HG02943 (cell line): ENCODE data around the gene RAB41.
"Not testable (repeated sequence)": the region's sequence is repeated elsewhere in the genome, so short reads cannot be mapped to it uniquely, and the experiment has no call there.

Experiments
- ATAC-seq: cut with Tn5 transposase; IDR thresholded peaks from one replicate; pipeline ENCODE4 v1.9.1; 2021; ENCODE audit warnings: mild to moderate bottlenecking, low read depth, moderate library complexity; ENCODE audit not compliant: unreplicated experiment

Gene RAB41

DNA sequence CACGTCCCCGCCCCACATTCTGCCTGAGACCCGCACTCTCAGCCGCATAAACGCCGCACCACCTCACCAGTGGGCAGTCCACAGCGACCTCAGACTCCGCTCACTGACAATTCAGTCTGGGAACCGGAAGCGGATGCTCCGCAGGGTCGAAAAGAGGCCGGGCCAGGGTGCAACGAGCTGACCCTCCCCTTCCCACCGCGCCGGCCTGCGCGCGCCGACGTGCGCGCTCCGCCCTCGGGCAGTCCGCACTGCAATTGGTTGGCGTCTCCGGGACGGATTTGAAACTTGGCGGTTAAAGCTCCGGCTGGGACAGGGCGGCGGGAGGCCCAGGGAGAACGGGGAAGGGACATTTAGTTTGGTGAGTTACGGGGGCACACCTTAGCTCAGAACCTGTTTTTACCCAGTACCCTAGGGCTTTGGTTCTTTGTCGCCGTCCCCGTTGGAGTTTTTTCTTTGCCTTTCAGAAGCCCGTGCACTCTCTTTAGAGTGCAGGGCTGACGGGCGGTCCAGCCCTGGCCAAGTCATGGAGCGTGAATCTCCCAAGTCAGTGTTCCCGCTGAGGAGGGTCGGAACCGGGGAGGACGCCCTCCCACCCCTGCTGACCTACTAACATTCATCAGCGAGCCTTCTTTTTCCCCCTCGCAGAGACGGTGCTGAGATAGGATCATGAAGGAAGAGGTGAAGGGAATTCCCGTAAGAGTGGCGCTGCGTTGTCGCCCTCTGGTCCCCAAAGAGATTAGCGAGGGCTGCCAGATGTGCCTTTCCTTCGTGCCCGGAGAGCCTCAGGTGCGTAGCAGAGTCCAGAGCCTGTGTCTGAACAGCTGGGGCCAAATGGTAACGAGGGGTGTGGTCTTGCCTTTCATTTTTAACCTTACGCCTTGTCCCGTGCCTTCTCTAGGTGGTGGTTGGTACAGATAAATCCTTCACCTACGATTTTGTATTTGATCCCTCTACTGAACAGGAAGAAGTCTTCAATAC, 8.1 kb downstream of the RAB41 start, which contains the start of the genes KIF4A and PDZD11:
KIF4A (plus strand) TSS at position 312 of the 978 bp plus-strand sequence; CDS start at position 667, 355 bp downstream.
PDZD11 (minus strand) TSS at position 135 of the 978 bp plus-strand sequence. CDS start 586 bp downstream, outside the sequence.
- peak; percentile 96 for ATAC-seq

DNA sequence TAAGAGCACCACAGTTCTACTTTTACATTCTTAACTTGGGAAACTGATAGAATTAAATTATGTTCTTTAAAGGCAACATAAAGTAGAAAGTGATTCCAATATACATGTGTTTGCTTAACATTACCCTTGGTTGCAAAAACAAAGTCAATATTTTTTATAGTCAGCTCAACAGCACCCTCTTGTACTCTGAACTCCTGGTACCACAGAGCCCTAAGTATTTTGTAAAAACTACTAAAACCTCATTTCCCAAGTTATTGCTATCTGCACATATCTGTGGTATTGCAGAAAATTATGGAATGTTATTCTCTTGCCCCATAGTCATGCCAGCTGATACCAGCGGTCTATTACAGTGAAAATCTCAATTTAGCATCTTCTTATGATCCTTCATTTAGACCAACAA, 10.8 kb downstream of the RAB41 start:
- ATAC-seq, result no peak

DNA sequence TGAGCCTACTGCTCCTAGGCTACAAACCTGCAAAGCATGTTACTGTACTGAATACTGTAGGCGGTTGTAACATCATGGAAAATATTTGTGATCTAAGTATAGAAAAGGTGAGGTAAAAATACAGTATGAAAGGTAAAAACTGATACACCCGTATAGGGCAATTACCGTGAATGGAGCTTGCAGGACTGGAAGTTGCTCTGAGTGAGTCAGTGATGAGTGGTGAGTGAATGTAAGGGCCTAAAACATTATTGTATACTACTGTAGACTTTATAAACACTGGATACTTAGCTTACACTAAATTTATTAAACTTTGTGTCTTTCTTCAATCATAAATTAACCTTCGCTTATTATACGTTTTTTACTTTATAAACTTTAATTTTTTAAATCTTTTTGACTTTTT, 11.6 kb downstream of the RAB41 start:
- ATAC-seq, result no peak

DNA sequence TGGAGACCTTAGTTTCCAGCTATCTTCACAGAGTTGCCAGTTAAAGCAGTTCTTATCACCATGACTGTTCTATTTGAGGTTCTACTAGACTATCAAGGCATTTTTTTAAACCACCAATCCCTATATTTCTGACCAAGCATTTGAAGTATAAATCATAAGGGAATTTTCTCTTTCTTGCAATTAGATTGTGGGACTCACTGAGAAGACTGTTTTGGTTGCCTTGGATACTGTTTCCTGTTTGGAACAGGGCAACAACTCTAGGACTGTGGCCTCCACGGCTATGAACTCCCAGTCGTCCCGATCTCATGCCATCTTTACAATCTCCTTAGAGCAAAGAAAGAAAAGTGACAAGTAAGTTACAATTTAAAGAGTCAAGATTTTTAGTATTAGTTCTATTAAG, 19.7 kb downstream of the RAB41 start:
- no peak for ATAC-seq

DNA sequence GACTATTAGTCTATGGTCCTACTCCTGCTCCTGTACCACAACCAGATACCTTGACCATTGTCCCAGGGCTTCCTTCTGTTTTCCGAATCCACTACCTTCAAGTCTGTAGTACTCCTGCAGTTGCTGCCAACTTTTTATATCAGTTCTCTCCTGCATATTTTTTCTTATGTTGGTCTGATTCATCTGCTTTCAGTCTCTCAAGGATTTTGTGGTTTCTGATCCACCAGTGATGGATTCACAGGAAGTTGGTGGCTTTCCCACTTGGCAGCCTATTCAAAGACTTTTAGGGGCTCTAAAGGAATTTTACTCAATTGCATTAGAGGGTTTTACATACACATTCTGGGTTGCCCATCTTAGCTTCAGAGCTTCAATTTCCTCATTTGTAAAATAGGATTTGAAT, 31.5 kb downstream of the RAB41 start:
- no peak for ATAC-seq

DNA sequence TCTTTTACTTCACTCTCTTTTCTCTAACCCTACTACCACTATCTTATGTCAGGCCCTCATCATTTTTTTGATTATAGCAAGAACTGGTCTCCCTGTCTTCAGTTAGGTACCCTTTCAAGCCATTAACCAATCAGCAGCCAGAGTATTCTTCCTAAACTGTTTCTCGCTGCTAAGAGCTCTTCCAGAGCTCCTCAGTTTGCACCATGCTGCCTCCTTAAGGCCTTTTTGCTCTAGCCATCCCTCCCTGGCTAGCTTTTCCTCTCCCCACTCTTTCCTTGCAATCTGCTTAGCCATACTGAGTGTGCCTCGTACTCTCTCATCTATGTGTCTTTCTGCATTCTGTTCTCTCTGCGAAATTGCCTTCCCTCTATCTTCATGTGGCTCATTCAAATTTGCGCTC, 40.8 kb downstream of the RAB41 start:
- ATAC-seq, result no peak

DNA sequence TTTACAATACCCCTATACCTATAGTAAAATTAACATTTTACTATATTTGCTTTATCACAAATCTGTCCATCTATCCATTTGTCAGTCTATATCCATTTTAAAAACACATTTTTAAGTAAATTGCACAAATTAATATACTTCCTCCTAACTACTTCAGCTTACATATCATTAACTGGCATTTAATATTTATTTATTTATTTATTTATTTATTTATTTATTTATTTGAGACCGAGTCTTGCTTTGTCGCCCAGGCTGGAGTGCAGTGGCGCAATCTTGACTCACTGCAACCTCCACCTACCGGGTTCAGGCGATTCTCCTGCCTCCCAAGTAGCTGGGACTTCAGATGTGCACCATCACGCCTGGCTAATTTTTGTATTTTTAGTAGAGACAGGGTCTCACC, 41.7 kb downstream of the RAB41 start:
- ATAC-seq, result not testable (repeated sequence)

DNA sequence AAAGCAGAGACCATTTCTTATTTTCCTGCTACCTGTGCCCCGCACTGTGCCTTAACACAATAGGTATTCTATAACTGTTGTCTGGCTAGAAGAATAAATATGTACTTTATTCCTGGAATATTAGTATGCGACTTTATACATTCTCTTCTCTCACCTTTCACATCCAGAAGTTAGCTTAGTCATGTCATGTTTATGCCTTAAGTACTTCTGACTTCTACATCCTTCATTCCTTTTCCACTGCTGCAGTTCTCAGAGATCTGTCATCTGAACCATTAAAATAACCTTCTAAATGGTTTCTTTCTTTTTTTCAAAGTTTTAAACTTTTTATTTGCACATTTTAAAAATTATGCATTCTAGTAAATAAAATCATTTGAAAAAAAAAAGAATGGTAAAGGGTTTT, 42.4 kb downstream of the RAB41 start:
- no peak for ATAC-seq

DNA sequence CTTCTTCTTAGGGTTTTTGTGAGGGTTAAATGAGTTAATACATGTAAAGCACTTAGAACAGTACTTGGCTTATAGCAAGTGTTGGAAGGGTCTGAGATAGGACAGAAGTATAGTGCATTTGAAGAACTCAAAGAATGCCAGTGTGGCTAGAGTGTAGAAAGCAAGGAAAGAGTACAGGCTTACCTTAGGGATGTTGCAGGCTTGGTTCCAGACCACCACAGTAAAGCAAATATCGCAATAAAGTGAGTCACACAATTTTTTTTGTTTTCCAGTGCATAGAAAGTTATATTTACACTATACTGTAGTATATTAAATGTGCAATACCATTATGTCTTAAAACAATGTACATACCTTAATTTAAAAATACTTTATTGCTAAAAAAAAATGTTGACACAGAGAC, 49.2 kb downstream of the RAB41 start:
- no peak for ATAC-seq

DNA sequence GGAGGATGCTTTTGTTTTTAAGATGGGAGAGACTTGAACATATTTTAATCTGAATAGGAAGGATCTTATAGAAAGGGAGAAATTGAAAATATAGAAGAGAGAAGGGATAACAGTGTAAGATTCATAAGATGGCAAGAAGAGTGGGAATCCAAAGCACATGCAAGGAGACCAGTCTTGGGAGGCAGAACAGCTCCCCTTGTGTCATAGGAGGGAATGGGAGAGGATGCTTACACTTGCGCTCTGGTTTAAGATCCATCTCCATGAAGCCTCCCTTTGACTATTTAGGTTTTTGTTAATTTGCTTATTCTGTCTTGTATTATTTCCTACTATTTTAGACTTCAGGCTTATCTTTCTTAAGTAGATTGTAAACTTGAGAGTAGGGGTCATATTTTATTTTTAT, 50.6 kb downstream of the RAB41 start:
- no peak for ATAC-seq
